HEK293T (cell line): Measurements from ENCODE around the gene AGAP1.

Experiments
- BHLHE40 ChIP-seq: fragments of 450-650 bp; IDR thresholded peaks from 2 replicates; pipeline ENCODE4 v1.6.1; 2016; ENCODE audit warnings: mild to moderate bottlenecking, moderate library complexity, borderline replicate concordance
- CTBP1 ChIP-seq: fragments of 450-650 bp; IDR thresholded peaks from 2 replicates; pipeline ENCODE4 v1.6.1; 2016; ENCODE audit warnings: borderline replicate concordance
- ELF4 ChIP-seq: fragments of 450-650 bp; IDR thresholded peaks from 2 replicates; pipeline ENCODE4 v1.6.1; 2017; ENCODE audit warnings: antibody characterized with exemption
- FOXA1 ChIP-seq: fragments of 450-650 bp; IDR thresholded peaks from 2 replicates; pipeline ENCODE4 v1.6.1; 2016; ENCODE audit warnings: mild to moderate bottlenecking
- LEF1 ChIP-seq: fragments of 450-650 bp; IDR thresholded peaks from 2 replicates; pipeline ENCODE4 v1.6.1; 2017; ENCODE audit warnings: mild to moderate bottlenecking, borderline replicate concordance
- SP1 ChIP-seq: fragments of 450-650 bp; IDR thresholded peaks from 2 replicates; pipeline ENCODE4 v1.6.1; 2017
- SUZ12 ChIP-seq: fragments of 450-650 bp; IDR thresholded peaks from 2 replicates; pipeline ENCODE4 v1.6.1; 2016; ENCODE audit warnings: mild to moderate bottlenecking
- TF ChIP-seq, protein P1 (sequence below): fragments of 450-650 bp; IDR thresholded peaks from 2 replicates; pipeline ENCODE4 v1.6.1; 2016

DNA sequence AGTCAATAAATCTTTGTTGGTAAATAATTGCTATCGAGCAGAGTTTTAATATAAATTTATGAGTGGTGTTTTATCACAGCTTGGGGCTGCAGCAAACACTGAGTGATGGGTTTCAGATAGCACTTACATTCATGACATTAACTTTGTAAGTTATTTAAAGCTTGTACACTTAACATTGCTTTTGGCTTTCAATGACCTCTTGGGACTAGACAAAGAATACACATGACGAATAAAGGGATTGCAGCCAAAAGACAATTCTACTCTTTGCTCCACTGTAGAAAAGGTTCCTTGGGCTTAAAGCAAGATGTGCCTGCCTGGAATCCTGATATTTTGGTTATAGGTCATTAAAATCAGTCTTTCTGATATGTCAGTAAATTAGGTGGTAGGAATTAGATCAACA is 374.8 kb downstream of the AGAP1 start:
- TF ChIP-seq LEF1 (no peak), CTBP1 (no peak), ELF4 (no peak), FOXA1 (no peak), SP1 (no peak), SUZ12 (no peak), BHLHE40 (no peak)
- TF ChIP-seq, protein P1, sequence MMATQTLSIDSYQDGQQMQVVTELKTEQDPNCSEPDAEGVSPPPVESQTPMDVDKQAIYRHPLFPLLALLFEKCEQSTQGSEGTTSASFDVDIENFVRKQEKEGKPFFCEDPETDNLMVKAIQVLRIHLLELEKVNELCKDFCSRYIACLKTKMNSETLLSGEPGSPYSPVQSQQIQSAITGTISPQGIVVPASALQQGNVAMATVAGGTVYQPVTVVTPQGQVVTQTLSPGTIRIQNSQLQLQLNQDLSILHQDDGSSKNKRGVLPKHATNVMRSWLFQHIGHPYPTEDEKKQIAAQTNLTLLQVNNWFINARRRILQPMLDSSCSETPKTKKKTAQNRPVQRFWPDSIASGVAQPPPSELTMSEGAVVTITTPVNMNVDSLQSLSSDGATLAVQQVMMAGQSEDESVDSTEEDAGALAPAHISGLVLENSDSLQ = no peak
